ENCODE data around the gene RBMS3.

DNA sequence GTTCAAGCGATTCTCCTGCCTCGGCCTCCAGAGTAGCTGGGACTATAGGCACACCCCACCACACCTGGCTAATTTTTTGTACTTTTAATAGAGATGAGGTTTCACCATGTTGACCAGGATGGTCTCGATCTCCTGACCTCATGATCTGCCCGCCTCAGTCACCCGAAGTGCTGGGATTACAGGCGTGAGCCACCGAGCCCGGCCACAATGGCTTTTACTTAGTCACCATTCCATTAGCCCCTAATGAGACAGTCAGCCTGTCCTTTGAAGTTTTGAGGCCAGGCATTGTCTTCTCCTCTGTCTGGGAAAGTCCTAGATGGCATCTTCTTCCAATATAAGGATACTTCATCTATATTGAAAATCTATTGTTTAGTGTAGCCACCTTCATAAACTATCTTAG lies 515.9 kb downstream of the RBMS3 start:
- TF ChIP-seq EZH2phosphoT487 (IDR thresholded peaks at IDR 0.05; ENCODE audit: borderline replicate concordance, low read depth, low read length): no peak
- TF ChIP-seq, protein P1, sequence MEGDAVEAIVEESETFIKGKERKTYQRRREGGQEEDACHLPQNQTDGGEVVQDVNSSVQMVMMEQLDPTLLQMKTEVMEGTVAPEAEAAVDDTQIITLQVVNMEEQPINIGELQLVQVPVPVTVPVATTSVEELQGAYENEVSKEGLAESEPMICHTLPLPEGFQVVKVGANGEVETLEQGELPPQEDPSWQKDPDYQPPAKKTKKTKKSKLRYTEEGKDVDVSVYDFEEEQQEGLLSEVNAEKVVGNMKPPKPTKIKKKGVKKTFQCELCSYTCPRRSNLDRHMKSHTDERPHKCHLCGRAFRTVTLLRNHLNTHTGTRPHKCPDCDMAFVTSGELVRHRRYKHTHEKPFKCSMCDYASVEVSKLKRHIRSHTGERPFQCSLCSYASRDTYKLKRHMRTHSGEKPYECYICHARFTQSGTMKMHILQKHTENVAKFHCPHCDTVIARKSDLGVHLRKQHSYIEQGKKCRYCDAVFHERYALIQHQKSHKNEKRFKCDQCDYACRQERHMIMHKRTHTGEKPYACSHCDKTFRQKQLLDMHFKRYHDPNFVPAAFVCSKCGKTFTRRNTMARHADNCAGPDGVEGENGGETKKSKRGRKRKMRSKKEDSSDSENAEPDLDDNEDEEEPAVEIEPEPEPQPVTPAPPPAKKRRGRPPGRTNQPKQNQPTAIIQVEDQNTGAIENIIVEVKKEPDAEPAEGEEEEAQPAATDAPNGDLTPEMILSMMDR (conservative IDR thresholded peaks at IDR 0.05; ENCODE audit: low read length): no peak

All from OCI-LY7 (cell line).